Vagina (tissue), 2 donors: ENCODE results near the gene PTPRCAP.

ENCODE experiments used
- CTCF ChIP-seq, 3 experiments: fragments of 450-650 bp in 2 of 3; fragments of 200-600 bp in 1 of 3; sonication (generic) in 1 of 3; IDR thresholded peaks; one replicate each; pipeline ENCODE4 v1.5.1; 2017 to 2019; ENCODE audit warnings: antibody characterized with exemption in 3 of 3, mild to moderate bottlenecking in 2 of 3, moderate library complexity in 2 of 3
- POLR2A ChIP-seq, 2 donors: fragments of 450-650 bp; IDR thresholded peaks; one replicate each; pipeline ENCODE4 v1.6.1; 2017; ENCODE audit warnings: antibody characterized with exemption in 2 of 2, mild to moderate bottlenecking in 2 of 2, moderate library complexity in 2 of 2
- POLR2AphosphoS5 ChIP-seq, 2 donors: sonication (generic); formaldehyde crosslinking; IDR thresholded peaks; one replicate each; pipeline ENCODE4 v1.9.0; 2017; ENCODE audit warnings: antibody characterized with exemption in 2 of 2, mild to moderate bottlenecking in 2 of 2, low read depth in 1 of 2; ENCODE audit not compliant: insufficient read depth in 1 of 2

GRCh38 chr11:67449116-67449844 is 11.8 kb upstream of the PTPRCAP start:
- TF ChIP-seq CTCF (IDR thresholded peaks at IDR 0.05), result no peak
- no peak for TF ChIP-seq POLR2A (IDR thresholded peaks at IDR 0.05)
- no peak for TF ChIP-seq POLR2AphosphoS5 (IDR thresholded peaks at IDR 0.05; ENCODE audit: insufficient read depth in 1 of 2, low read depth in 1 of 2)
